ENCODE data around the gene RSU1. TPM values are rescaled to one million over a fixed set of nuclear protein-coding genes. Genes with fewer than 3 reads are reported as not detected.

RSU1 gene
- total RNA-seq, 2 donors from 2014 or later, result 21.4 to 28.3 TPM

DNA sequence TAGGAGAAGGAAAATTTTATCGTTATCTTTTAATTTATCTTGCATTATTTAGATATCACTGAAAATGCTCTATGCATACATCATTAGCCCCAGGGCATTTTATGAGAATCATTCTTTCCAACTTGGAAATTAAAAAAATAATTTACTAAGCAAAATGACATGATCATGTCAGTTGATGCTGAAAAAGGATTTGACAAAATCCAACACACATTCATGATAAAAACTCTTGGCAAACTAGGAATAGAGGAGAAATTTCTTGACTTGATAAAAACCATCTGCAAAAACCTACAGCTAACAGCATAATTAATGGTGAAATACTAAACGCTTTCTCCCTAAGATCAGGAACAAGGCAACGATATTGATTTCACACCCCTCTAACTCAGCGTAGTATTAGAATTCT, 40.2 kb upstream of the RSU1 start:
- H3K27me3 ChIP-seq, result no peaks in the 10 kb centered on the region
- no peak for DNase-seq
- intact Hi-C loops (cut with DNase I), result no loop called here
- H3K36me3 ChIP-seq (replicated peaks in 1 of 2; ENCODE audit: insufficient read depth in 1 of 2, low read depth in 2 of 2), result no peaks in the 10 kb centered on the region
- H3K9me3 ChIP-seq, result no peaks in the 10 kb centered on the region
- H3K4me1 ChIP-seq, result no peaks in the 10 kb centered on the region
- WGBS, 2 donors, result 82 to 89% methylated on average over 4 of the region's 4 CpGs
- ATAC-seq, result no peak
- TF ChIP-seq CTCF (IDR thresholded peaks at IDR 0.05) (no peak), POLR2A (IDR thresholded peaks at IDR 0.05) (no peak)
- H3K4me3 ChIP-seq, result no peak overlapping the region
- H3K27ac ChIP-seq, result no peak overlapping the region

DNA sequence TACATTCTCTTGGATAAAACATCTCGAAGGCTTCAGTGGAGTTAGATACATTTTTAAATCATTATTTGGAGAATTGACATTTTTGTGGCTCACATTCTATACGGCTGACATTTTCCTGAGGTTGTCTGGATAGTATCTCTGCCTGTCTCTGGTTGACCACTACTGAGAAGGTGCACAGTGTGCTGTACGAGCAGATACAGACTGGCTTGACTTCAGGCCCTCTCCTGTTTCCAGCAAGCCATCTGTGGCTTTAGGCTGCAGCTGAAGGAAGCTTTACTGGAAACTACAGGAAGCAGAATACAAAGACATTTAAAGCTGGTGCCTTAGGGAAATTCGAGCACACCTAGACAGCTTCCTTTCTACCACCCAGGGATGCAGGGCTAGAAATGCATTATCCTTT, 39.3 kb upstream of the RSU1 start:
- DNase-seq, result no peak
- Histone ChIP-seq H3K36me3 (replicated peaks in 1 of 2; ENCODE audit: insufficient read depth in 1 of 2, low read depth in 2 of 2) (no peaks in the 10 kb centered on the region), H3K4me1 (no peaks in the 10 kb centered on the region), H3K9me3 (no peaks in the 10 kb centered on the region), H3K27ac (no peak overlapping the region), H3K4me3 (no peak overlapping the region), H3K27me3 (no peaks in the 10 kb centered on the region)
- intact Hi-C loops (cut with DNase I), result no loop called here
- TF ChIP-seq POLR2A (IDR thresholded peaks at IDR 0.05) (no peak), CTCF (IDR thresholded peaks at IDR 0.05) (no peak)
- WGBS, 2 donors, result 54 to 55% methylated on average over 4 of the region's 4 CpGs
- no peak for ATAC-seq

DNA sequence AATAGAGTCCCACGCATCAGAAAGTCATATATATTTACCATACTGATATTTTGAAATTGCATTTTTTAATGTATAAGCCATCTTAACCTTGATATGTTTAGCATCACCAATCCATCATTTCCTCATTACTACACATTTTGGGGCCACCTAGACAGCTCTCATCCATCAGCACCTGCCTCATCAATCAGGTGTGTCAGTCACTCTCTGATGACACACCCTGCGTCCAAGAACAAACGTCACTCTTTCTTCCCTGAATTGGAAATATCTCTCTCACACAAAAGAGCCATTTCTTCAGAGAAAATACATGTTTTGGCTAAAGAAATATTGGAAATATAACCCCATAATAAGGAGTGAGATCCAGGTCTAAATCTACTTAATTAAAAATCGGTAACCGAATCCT, 38.9 kb upstream of the RSU1 start:
- no peak overlapping the region for H3K27ac ChIP-seq
- no peak for TF ChIP-seq CTCF (IDR thresholded peaks at IDR 0.05)
- TF ChIP-seq POLR2A (IDR thresholded peaks at IDR 0.05), result no peak
- whole genome bisulfite sequencing, 2 donors, result 73 to 84% methylated on average over 5 of the region's 5 CpGs
- no peak overlapping the region for H3K4me3 ChIP-seq
- H3K27me3 ChIP-seq, result no peaks in the 10 kb centered on the region
- no peaks in the 10 kb centered on the region for H3K9me3 ChIP-seq
- no peaks in the 10 kb centered on the region for H3K4me1 ChIP-seq
- intact Hi-C loops (cut with DNase I), result no loop called here
- no peaks in the 10 kb centered on the region for H3K36me3 ChIP-seq (replicated peaks in 1 of 2; ENCODE audit: insufficient read depth in 1 of 2, low read depth in 2 of 2)
- ATAC-seq, result no peak
- no peak for DNase-seq

DNA sequence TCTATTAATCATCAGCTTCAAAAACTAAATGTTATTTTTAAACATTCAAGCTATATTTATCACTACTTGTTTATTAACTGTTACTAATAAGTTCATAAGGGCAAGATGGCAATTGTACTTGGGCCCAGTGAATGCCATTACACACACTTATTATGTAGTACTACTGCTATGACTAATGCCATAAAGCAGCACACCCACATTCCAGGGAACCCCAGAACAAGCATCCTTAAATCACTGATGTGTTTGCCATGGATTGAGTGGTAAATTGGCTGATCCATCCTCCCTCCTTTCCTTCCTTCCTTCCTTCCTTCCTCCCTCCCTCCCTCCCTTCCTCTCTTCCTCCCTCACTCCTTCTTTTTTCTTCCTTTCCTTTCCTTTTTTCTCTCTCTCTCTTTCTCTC, 37.4 kb upstream of the RSU1 start:
- no peak overlapping the region for H3K27ac ChIP-seq
- no peaks in the 10 kb centered on the region for H3K9me3 ChIP-seq
- ATAC-seq (no peak), DNase-seq (no peak)
- no peak for TF ChIP-seq CTCF (IDR thresholded peaks at IDR 0.05)
- TF ChIP-seq POLR2A (IDR thresholded peaks at IDR 0.05), result no peak
- no peak overlapping the region for H3K4me3 ChIP-seq
- H3K36me3 ChIP-seq (replicated peaks in 1 of 2; ENCODE audit: insufficient read depth in 1 of 2, low read depth in 2 of 2), result no peaks in the 10 kb centered on the region
- no peaks in the 10 kb centered on the region for H3K27me3 ChIP-seq
- intact Hi-C loops (cut with DNase I), result no loop called here
- no peaks in the 10 kb centered on the region for H3K4me1 ChIP-seq

GRCh38 chr10:16853809-16854208, 36.6 kb upstream of the RSU1 start:
- no peaks in the 10 kb centered on the region for H3K36me3 ChIP-seq (replicated peaks in 1 of 2; ENCODE audit: insufficient read depth in 1 of 2, low read depth in 2 of 2)
- TF ChIP-seq POLR2A (IDR thresholded peaks at IDR 0.05), result no peak
- TF ChIP-seq CTCF (IDR thresholded peaks at IDR 0.05), result no peak
- intact Hi-C loops (cut with DNase I), result no loop called here
- WGBS, 2 donors, result 84 to 89% methylated on average over 4 of the region's 4 CpGs
- no peaks in the 10 kb centered on the region for H3K27me3 ChIP-seq
- no peak for ATAC-seq
- DNase-seq, result no peak
- no peak overlapping the region for H3K27ac ChIP-seq
- H3K9me3 ChIP-seq, result no peaks in the 10 kb centered on the region
- no peak overlapping the region for H3K4me3 ChIP-seq
- H3K4me1 ChIP-seq, result no peaks in the 10 kb centered on the region
